Measurements from ENCODE around the gene OIP5.

OIP5 gene

GRCh38 chr15:41291065-41291631 is 41.2 kb downstream of the OIP5 start:
- no peak overlapping the region for H3K4me3 ChIP-seq (ENCODE audit: low read depth, low read length)
- TF ChIP-seq CTCF (IDR thresholded peaks at IDR 0.05; ENCODE audit: low read depth, low read length) (no peak), MYC (IDR thresholded peaks at IDR 0.05; ENCODE audit: low read depth, low read length) (no peak), POLR2A (IDR thresholded peaks at IDR 0.05; ENCODE audit: extremely low read depth, insufficient read length) (no peak), MAX (IDR thresholded peaks at IDR 0.05; ENCODE audit: low read depth, low read length) (no peak)
- peak; percentile 61 for DNase-seq (ENCODE audit: low read depth)

- H3K4me3 ChIP-seq (ENCODE audit: low read depth, low read length): no peak overlapping the region
- no peak for TF ChIP-seq MYC (IDR thresholded peaks at IDR 0.05; ENCODE audit: low read depth, low read length)
- no peak for TF ChIP-seq POLR2A (IDR thresholded peaks at IDR 0.05; ENCODE audit: extremely low read depth, insufficient read length)
- no peak for TF ChIP-seq MAX (IDR thresholded peaks at IDR 0.05; ENCODE audit: low read depth, low read length)
- no peak for TF ChIP-seq CTCF (IDR thresholded peaks at IDR 0.05; ENCODE audit: low read depth, low read length)
- DNase-seq (ENCODE audit: low read depth): no peak
Observed at GRCh38 chr15:41289953-41290352, 42.4 kb downstream of the OIP5 start.

- H3K4me3 ChIP-seq (ENCODE audit: low read depth, low read length): peak overlapping the region; percentile 14
- DNase-seq (ENCODE audit: low read depth): no peak
- TF ChIP-seq CTCF (IDR thresholded peaks at IDR 0.05; ENCODE audit: low read depth, low read length) (no peak), MYC (IDR thresholded peaks at IDR 0.05; ENCODE audit: low read depth, low read length) (no peak), POLR2A (IDR thresholded peaks at IDR 0.05; ENCODE audit: extremely low read depth, insufficient read length) (no peak), MAX (IDR thresholded peaks at IDR 0.05; ENCODE audit: low read depth, low read length) (no peak)
Observed at GRCh38 chr15:41288464-41288863, 43.9 kb downstream of the OIP5 start.

GRCh38 chr15:41286665-41287333 is 45.6 kb downstream of the OIP5 start:
- no peak for TF ChIP-seq POLR2A (IDR thresholded peaks at IDR 0.05; ENCODE audit: extremely low read depth, insufficient read length)
- no peak for TF ChIP-seq MAX (IDR thresholded peaks at IDR 0.05; ENCODE audit: low read depth, low read length)
- TF ChIP-seq CTCF (IDR thresholded peaks at IDR 0.05; ENCODE audit: low read depth, low read length): no peak
- TF ChIP-seq MYC (IDR thresholded peaks at IDR 0.05; ENCODE audit: low read depth, low read length): no peak
- peak; percentile 39 for DNase-seq (ENCODE audit: low read depth)
- H3K4me3 ChIP-seq (ENCODE audit: low read depth, low read length): peak overlapping the region; percentile 96

- peak overlapping the region; percentile 96 for H3K4me3 ChIP-seq (ENCODE audit: low read depth, low read length)
- no peak for DNase-seq (ENCODE audit: low read depth)
- TF ChIP-seq MYC (IDR thresholded peaks at IDR 0.05; ENCODE audit: low read depth, low read length) (no peak), CTCF (IDR thresholded peaks at IDR 0.05; ENCODE audit: low read depth, low read length) (no peak), MAX (IDR thresholded peaks at IDR 0.05; ENCODE audit: low read depth, low read length) (no peak), POLR2A (IDR thresholded peaks at IDR 0.05; ENCODE audit: extremely low read depth, insufficient read length) (no peak)
Observed at GRCh38 chr15:41285285-41285684, 47.1 kb downstream of the OIP5 start.
